Smooth muscle cell (in vitro differentiated cells): Measurements from ENCODE around the gene KHNYN. TPM values are rescaled to one million over a fixed set of nuclear protein-coding genes. Genes with fewer than 3 reads are reported as not detected.
A peak's percentile ranks its signal among the peaks of the same experiment; 100 is the strongest.

ENCODE experiments used
- DNase-seq: peaks from one replicate; lab custom pipeline; 2025; ENCODE audit not compliant: unreplicated experiment; lab: John Stamatoyannopoulos, UW
- H2AFZ ChIP-seq: fragments of 200-600 bp; sonication (generic); 2 replicates; pipeline ENCODE4 v1.6.0; 2016; ENCODE audit warnings: antibody characterized with exemption, low read depth, mild to moderate bottlenecking
- H3F3A ChIP-seq: fragments of 200-600 bp; sonication (generic); 2 replicates; pipeline ENCODE4 v1.6.0; 2017; ENCODE audit warnings: antibody characterized with exemption, low read depth
- H3K27ac ChIP-seq: fragments of 200-600 bp; sonication (generic); 2 replicates; pipeline ENCODE4 v1.5.1; 2016; ENCODE audit warnings: low read depth, mild to moderate bottlenecking
- H3K27me3 ChIP-seq: fragments of 200-600 bp; sonication (generic); 2 replicates; pipeline ENCODE4 v1.6.1; 2016; ENCODE audit warnings: low read depth, mild to moderate bottlenecking
- H3K36me3 ChIP-seq: fragments of 200-600 bp; sonication (generic); 2 replicates; pipeline ENCODE4 v1.5.1; 2016; ENCODE audit warnings: low read depth
- H3K4me1 ChIP-seq: fragments of 200-600 bp; sonication (generic); 2 replicates; pipeline ENCODE4 v1.5.1; 2016; ENCODE audit warnings: low read depth
- H3K4me2 ChIP-seq: fragments of 200-600 bp; sonication (generic); 2 replicates; pipeline ENCODE4 v1.6.0; 2016; ENCODE audit warnings: mild to moderate bottlenecking
- H3K4me3 ChIP-seq: fragments of 200-600 bp; sonication (generic); 2 replicates; pipeline ENCODE4 v1.5.1; 2016; ENCODE audit warnings: mild to moderate bottlenecking
- H3K79me2 ChIP-seq: fragments of 200-600 bp; sonication (generic); 2 replicates; pipeline ENCODE4 v1.6.0; 2016; ENCODE audit warnings: low read depth, mild to moderate bottlenecking
- H3K9ac ChIP-seq: fragments of 200-600 bp; sonication (generic); 2 replicates; pipeline ENCODE4 v1.6.0; 2016; ENCODE audit warnings: low read depth
- H3K9me3 ChIP-seq: fragments of 200-600 bp; sonication (generic); replicated peaks from 2 replicates; pipeline ENCODE4 v1.5.1; 2016; ENCODE audit warnings: low read depth
- H4K20me1 ChIP-seq: fragments of 200-600 bp; sonication (generic); 2 replicates; pipeline ENCODE4 v1.6.0; 2016; ENCODE audit warnings: low read depth
- WGBS: methylation state at CpG from one replicate; pipeline ENCODE4 v1.1.7; 2016; ENCODE audit warnings: low lambda C conversion rate; 5-methylcytosine and 5-hydroxymethylcytosine counted together
- polyA plus RNA-seq: library from polyadenylated mRNA; unstranded; fragments of >200 nt; fragmentation: Nextera tagmentation; extraction: Ambion mirVana; gene quantifications from 2 replicates; pipeline ENCODE4 v1.2.1, GENCODE V29; 2016
- total RNA-seq: library from RNA; depleted of rRNA; stranded (reverse); fragments of >200 nt; gene quantifications from 2 replicates; pipeline ENCODE4 v1.2.3, GENCODE V29; 2014
- TF ChIP-seq, protein P1 (sequence below): fragments of 200-600 bp; sonication (generic); IDR thresholded peaks from 2 replicates; pipeline ENCODE4 v1.5.1; 2017; ENCODE audit warnings: borderline replicate concordance, mild to moderate bottlenecking, antibody characterized with exemption; ENCODE audit not compliant: insufficient read depth, poor library complexity, severe bottlenecking

Gene KHNYN
- total RNA-seq (43.1 and 55.7 TPM in 2 replicates), polyA plus RNA-seq (28.2 and 34.8 TPM in 2 replicates)

DNA sequence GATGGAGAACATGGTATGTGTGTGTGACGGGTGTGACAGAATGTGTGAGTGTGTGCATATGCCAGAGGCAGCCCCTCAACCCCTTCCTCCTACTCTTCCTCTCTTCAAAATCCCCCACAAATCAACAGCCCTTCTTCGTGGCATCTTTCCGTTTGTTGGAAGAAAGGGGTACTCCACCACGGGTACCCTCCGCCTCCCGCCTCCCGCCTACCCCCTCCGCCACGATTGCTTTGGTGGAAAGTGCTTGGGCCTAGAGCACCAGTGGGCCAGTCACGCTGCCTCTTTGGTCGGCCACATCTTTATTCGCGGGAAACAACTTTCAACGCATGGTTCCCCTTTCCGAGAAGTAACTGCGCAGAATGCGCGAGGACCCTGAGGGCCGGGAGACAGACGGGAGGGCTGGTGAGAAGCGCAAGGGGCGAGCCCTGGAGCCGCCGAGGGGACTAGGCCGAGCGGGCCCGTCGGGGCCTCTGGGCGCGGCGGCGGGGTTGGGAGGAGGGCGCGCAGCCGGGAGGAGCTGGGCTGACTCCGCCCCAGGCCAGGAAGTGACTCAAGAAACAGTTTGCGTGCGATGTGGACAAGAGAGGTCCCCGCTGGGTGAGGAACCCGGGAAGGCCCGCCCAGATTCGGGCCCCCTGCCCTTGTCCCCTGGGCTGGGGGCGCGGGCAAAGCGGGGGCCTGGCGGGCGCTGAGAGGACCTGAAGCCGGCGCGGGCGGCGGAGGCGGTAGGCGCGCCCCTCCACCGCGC, at the start of gene KHNYN, which contains the start of gene CBLN3:
TSS of gene KHNYN (plus strand) at position 560 of the 748 bp plus-strand sequence. CDS start 777 bp downstream, outside the sequence.
TSS of gene CBLN3 (minus strand) at position 274 of the 748 bp plus-strand sequence. CDS start 614 bp downstream, outside the sequence.
- TF ChIP-seq, protein P1, sequence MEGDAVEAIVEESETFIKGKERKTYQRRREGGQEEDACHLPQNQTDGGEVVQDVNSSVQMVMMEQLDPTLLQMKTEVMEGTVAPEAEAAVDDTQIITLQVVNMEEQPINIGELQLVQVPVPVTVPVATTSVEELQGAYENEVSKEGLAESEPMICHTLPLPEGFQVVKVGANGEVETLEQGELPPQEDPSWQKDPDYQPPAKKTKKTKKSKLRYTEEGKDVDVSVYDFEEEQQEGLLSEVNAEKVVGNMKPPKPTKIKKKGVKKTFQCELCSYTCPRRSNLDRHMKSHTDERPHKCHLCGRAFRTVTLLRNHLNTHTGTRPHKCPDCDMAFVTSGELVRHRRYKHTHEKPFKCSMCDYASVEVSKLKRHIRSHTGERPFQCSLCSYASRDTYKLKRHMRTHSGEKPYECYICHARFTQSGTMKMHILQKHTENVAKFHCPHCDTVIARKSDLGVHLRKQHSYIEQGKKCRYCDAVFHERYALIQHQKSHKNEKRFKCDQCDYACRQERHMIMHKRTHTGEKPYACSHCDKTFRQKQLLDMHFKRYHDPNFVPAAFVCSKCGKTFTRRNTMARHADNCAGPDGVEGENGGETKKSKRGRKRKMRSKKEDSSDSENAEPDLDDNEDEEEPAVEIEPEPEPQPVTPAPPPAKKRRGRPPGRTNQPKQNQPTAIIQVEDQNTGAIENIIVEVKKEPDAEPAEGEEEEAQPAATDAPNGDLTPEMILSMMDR: no peak
- peak within 1 kb of the TSS; percentile 96 for H3K27ac ChIP-seq
- peaks cover 27% of the 10 kb centered on the region for H4K20me1 ChIP-seq
- H3F3A ChIP-seq: peaks cover 5% of the 10 kb centered on the region
- H3K4me2 ChIP-seq: peak within 1 kb of the TSS; percentile 96
- H3K4me3 ChIP-seq: peak within 1 kb of the TSS; percentile 81
- no peaks in the 10 kb centered on the region for H3K27me3 ChIP-seq
- H3K4me1 ChIP-seq: peaks cover 10% of the 10 kb centered on the region
- no peaks in the 10 kb centered on the region for H3K9me3 ChIP-seq
- H3K36me3 ChIP-seq: no peaks in the 10 kb centered on the region
- WGBS: 9% methylated on average over 40 of the region's 57 CpGs
- peak within 1 kb of the TSS; percentile 99 for H3K9ac ChIP-seq
- peaks cover 22% of the 10 kb centered on the region for H3K79me2 ChIP-seq
- DNase-seq: peak; percentile 90
- H2AFZ ChIP-seq: peak within 1 kb of the TSS; percentile 91

- no peak overlapping the region for H2AFZ ChIP-seq
- H3K27me3 ChIP-seq: no peaks in the 10 kb centered on the region
- no peak overlapping the region for H3K4me3 ChIP-seq
- H3K79me2 ChIP-seq: no peaks in the 10 kb centered on the region
- no peaks in the 10 kb centered on the region for H3F3A ChIP-seq
- WGBS: 88% methylated on average over 8 of the region's 8 CpGs
- no peaks in the 10 kb centered on the region for H3K4me1 ChIP-seq
- H3K9me3 ChIP-seq: no peaks in the 10 kb centered on the region
- TF ChIP-seq, protein P1: no peak
- no peak for DNase-seq
- H3K4me2 ChIP-seq: no peak overlapping the region
- no peak overlapping the region for H3K27ac ChIP-seq
- H3K9ac ChIP-seq: no peak overlapping the region
- no peaks in the 10 kb centered on the region for H3K36me3 ChIP-seq
- no peaks in the 10 kb centered on the region for H4K20me1 ChIP-seq
Observed at GRCh38 chr14:24381363-24382063, 48.2 kb upstream of the KHNYN start.

DNA sequence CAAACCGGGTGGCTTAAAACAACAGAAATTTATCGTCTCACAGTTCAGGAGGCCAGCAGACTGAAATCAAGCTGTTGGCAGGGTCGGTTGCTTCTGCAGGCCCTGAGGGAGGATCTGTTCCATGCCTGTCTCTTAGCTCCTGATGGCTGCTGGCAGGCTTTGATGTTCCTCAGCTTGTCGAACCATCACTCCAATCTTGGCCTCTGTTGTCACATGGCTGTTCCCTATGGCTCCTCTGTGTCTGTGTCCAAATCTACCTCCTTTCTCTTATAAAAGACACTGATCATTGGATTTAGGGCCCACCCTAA, 47.7 kb upstream of the KHNYN start:
- Histone ChIP-seq H3K27ac (no peak overlapping the region), H4K20me1 (no peaks in the 10 kb centered on the region)

More for the DNA sequence above, 47.7 kb upstream of the KHNYN start:
- no peak overlapping the region for H3K9ac ChIP-seq
- WGBS: 72% methylated on average over 4 of the region's 4 CpGs
- no peak overlapping the region for H2AFZ ChIP-seq
- H3K4me2 ChIP-seq: no peak overlapping the region
- TF ChIP-seq, protein P1: no peak
- no peaks in the 10 kb centered on the region for H3K4me1 ChIP-seq
- no peaks in the 10 kb centered on the region for H3F3A ChIP-seq
- H3K27me3 ChIP-seq: no peaks in the 10 kb centered on the region
- H3K36me3 ChIP-seq: no peaks in the 10 kb centered on the region
- H3K79me2 ChIP-seq: no peaks in the 10 kb centered on the region
- no peaks in the 10 kb centered on the region for H3K9me3 ChIP-seq
- no peak for DNase-seq
- no peak overlapping the region for H3K4me3 ChIP-seq
